ENCODE results near the gene AGAP5. TPM values are rescaled to one million over a fixed set of nuclear protein-coding genes. Genes with fewer than 3 reads are reported as not detected.
A peak's percentile ranks its signal among the peaks of the same experiment; 100 is the strongest.

The AGAP5 gene
- total and polyA plus RNA-seq, 2 donors (not counting 1 experiment from before 2014, with no cell fraction given): 1.8 to 3.1 TPM

GRCh38 chr10:73643362-73643761 is 54.5 kb downstream of the AGAP5 start:
- peaks cover 3% of the 10 kb centered on the region for H3K4me1 ChIP-seq (ENCODE audit: control insufficient read depth, extremely low read depth, insufficient read depth, low read length)
- no peak overlapping the region for H3K9ac ChIP-seq (ENCODE audit: insufficient read depth, low read length)
- TF ChIP-seq EZH2 (IDR thresholded peaks at IDR 0.05; ENCODE audit: low read length, missing control alignments): no peak
- TF ChIP-seq, protein P1, sequence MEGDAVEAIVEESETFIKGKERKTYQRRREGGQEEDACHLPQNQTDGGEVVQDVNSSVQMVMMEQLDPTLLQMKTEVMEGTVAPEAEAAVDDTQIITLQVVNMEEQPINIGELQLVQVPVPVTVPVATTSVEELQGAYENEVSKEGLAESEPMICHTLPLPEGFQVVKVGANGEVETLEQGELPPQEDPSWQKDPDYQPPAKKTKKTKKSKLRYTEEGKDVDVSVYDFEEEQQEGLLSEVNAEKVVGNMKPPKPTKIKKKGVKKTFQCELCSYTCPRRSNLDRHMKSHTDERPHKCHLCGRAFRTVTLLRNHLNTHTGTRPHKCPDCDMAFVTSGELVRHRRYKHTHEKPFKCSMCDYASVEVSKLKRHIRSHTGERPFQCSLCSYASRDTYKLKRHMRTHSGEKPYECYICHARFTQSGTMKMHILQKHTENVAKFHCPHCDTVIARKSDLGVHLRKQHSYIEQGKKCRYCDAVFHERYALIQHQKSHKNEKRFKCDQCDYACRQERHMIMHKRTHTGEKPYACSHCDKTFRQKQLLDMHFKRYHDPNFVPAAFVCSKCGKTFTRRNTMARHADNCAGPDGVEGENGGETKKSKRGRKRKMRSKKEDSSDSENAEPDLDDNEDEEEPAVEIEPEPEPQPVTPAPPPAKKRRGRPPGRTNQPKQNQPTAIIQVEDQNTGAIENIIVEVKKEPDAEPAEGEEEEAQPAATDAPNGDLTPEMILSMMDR (conservative IDR thresholded peaks at IDR 0.05 in 1 of 2, IDR thresholded peaks at IDR 0.05 in 1 of 2; ENCODE audit: low read depth in 1 of 2, low read length in 2 of 2): no peak
- no peak for DNase-seq (ENCODE audit: low read depth in 2 of 2)
- H3K27me3 ChIP-seq (ENCODE audit: control insufficient read depth, insufficient read depth, low read length): peaks cover 3% of the 10 kb centered on the region
- no peaks in the 10 kb centered on the region for H3K9me3 ChIP-seq (ENCODE audit: control insufficient read depth, insufficient read depth, low read depth, low read length)
- H2AFZ ChIP-seq (ENCODE audit: low read length): no peak overlapping the region
- no peaks in the 10 kb centered on the region for H3K36me3 ChIP-seq (ENCODE audit: control insufficient read depth, insufficient read depth, low read length)
- no peak overlapping the region for H3K27ac ChIP-seq (ENCODE audit: insufficient read depth, low read length)
- H3K79me2 ChIP-seq (ENCODE audit: control insufficient read depth, insufficient read depth, low read length): no peaks in the 10 kb centered on the region
- H3K4me3 ChIP-seq (replicated peaks in 1 of 4; ENCODE audit: control extremely low read depth in 1 of 4, insufficient read depth in 1 of 4, low read depth in 3 of 4, low read length in 4 of 4): no peak overlapping the region
- no peak overlapping the region for H3K4me2 ChIP-seq (ENCODE audit: extremely low read depth, insufficient read depth, low read length)
- no peaks in the 10 kb centered on the region for H4K20me1 ChIP-seq (ENCODE audit: control insufficient read depth, extremely low read depth, insufficient read depth, low read length)

DNA sequence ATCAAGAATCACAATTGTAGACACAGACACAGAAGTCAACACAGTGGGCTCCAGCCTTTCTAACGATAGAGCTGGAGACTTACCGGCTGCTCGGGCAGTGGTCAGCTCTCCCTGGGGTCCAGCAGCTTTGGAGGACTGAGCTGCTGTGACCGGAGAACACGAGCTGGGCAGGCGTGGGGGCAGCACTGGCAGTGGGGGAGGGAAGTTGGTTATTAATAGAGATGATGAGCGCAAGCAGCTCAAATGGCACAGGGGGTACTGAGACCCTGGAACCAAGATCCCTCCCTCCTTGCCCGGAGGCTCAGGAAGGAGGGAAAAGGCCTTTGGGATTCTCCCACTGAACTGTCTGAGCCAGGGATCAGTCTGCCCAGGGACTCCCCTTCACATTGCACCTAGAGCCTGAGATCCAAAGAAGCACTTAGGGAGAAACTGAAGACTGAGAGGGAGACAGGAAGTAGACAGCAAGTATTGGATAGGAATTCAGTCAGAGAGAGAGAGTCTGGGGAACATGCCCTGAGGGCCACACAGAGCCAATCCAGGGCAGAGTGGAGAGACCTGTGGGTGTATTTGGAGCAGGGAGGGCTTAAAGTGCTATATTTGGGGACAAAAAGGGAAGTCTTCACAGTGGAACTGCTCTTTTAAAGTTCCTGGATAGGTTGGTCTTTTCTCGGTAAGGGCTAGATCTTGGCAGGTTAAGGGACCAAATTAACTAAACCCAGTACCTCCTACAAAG is 56.4 kb downstream of the AGAP5 start, which contains the start of gene MYOZ1:
TSS of gene MYOZ1 (minus strand) at position 147 of the 733 bp plus-strand sequence. CDS start 1,457 bp downstream, outside the sequence.
- DNase-seq (ENCODE audit: low read depth in 2 of 2): peak in 1 of 2 donors; percentile 10
- Histone ChIP-seq H3K36me3 (ENCODE audit: control insufficient read depth, insufficient read depth, low read length) (no peaks in the 10 kb centered on the region), H3K9me3 (ENCODE audit: control insufficient read depth, insufficient read depth, low read depth, low read length) (no peaks in the 10 kb centered on the region), H4K20me1 (ENCODE audit: control insufficient read depth, extremely low read depth, insufficient read depth, low read length) (no peaks in the 10 kb centered on the region), H3K9ac (ENCODE audit: insufficient read depth, low read length) (no peak within 1 kb of the TSS), H3K4me3 (replicated peaks in 1 of 4; ENCODE audit: control extremely low read depth in 1 of 4, insufficient read depth in 1 of 4, low read depth in 3 of 4, low read length in 4 of 4) (no peak within 1 kb of the TSS), H3K4me1 (ENCODE audit: control insufficient read depth, extremely low read depth, insufficient read depth, low read length) (no peaks in the 10 kb centered on the region), H3K27me3 (ENCODE audit: control insufficient read depth, insufficient read depth, low read length) (peaks cover 3% of the 10 kb centered on the region), H3K79me2 (ENCODE audit: control insufficient read depth, insufficient read depth, low read length) (no peaks in the 10 kb centered on the region), H3K27ac (ENCODE audit: insufficient read depth, low read length) (no peak within 1 kb of the TSS), H3K4me2 (ENCODE audit: extremely low read depth, insufficient read depth, low read length) (no peak within 1 kb of the TSS), H2AFZ (ENCODE audit: low read length) (no peak within 1 kb of the TSS)
- TF ChIP-seq, protein P1 (conservative IDR thresholded peaks at IDR 0.05 in 1 of 2, IDR thresholded peaks at IDR 0.05 in 1 of 2; ENCODE audit: low read depth in 1 of 2, low read length in 2 of 2): no peak
- TF ChIP-seq EZH2 (IDR thresholded peaks at IDR 0.05; ENCODE audit: low read length, missing control alignments): no peak

DNA sequence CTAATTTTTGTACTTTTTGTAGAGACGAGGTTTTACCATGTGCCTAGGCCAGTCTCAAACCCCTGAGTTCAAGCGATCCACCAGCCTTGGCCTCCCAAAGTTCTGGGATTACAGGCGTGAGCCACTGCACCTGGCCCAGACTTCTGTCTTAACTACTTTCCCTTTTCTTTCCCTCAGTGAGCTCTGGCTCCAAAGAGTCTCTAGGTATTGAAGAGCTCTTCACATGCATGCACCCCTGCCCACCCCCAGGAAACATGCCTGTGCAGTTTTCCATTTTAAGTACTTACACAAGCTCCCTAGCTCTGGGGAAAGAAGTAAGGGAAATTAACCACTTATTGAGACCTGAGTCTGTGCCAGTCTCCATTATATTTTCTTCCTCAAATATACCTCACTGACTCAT is 58.6 kb downstream of the AGAP5 start:
- Histone ChIP-seq H3K4me2 (ENCODE audit: extremely low read depth, insufficient read depth, low read length) (no peak overlapping the region), H3K79me2 (ENCODE audit: control insufficient read depth, insufficient read depth, low read length) (no peaks in the 10 kb centered on the region)

More for the DNA sequence above, 58.6 kb downstream of the AGAP5 start:
- H4K20me1 ChIP-seq (ENCODE audit: control insufficient read depth, extremely low read depth, insufficient read depth, low read length): no peaks in the 10 kb centered on the region
- H3K9me3 ChIP-seq (ENCODE audit: control insufficient read depth, insufficient read depth, low read depth, low read length): no peaks in the 10 kb centered on the region
- H2AFZ ChIP-seq (ENCODE audit: low read length): no peak overlapping the region
- no peak overlapping the region for H3K9ac ChIP-seq (ENCODE audit: insufficient read depth, low read length)
- TF ChIP-seq, protein P1 (conservative IDR thresholded peaks at IDR 0.05 in 1 of 2, IDR thresholded peaks at IDR 0.05 in 1 of 2; ENCODE audit: low read depth in 1 of 2, low read length in 2 of 2): no peak
- no peak for TF ChIP-seq EZH2 (IDR thresholded peaks at IDR 0.05; ENCODE audit: low read length, missing control alignments)
- H3K36me3 ChIP-seq (ENCODE audit: control insufficient read depth, insufficient read depth, low read length): no peaks in the 10 kb centered on the region
- H3K27me3 ChIP-seq (ENCODE audit: control insufficient read depth, insufficient read depth, low read length): peaks cover 3% of the 10 kb centered on the region
- H3K27ac ChIP-seq (ENCODE audit: insufficient read depth, low read length): no peak overlapping the region
- no peak for DNase-seq (ENCODE audit: low read depth in 2 of 2)
- no peak overlapping the region for H3K4me3 ChIP-seq (replicated peaks in 1 of 4; ENCODE audit: control extremely low read depth in 1 of 4, insufficient read depth in 1 of 4, low read depth in 3 of 4, low read length in 4 of 4)
- no peaks in the 10 kb centered on the region for H3K4me1 ChIP-seq (ENCODE audit: control insufficient read depth, extremely low read depth, insufficient read depth, low read length)

Data from fibroblast of lung (primary cell).